A673 (cell line): ENCODE data around the gene CCNK. TPM values are rescaled to one million over a fixed set of nuclear protein-coding genes. Genes with fewer than 3 reads are reported as not detected.

Experiments used
- BruUV-seq: library from RNA; stranded (reverse); fragments of 400-500 nt; replicated peaks from 2 replicates; lab custom pipeline; 2021; lab: Mats Ljungman, UMichigan
- CTCF ChIA-PET: fragments of 300-600 bp; sonication (Branson Sonifier 250); formaldehyde crosslinking; loops from one replicate; lab custom pipeline; 2022; ENCODE audit warnings: antibody characterized with exemption; lab: Charles Lee
- POLR2A ChIA-PET: fragments of 300-600 bp; sonication (Branson Sonifier 250); formaldehyde crosslinking; loops from one replicate; lab custom pipeline; 2022; ENCODE audit warnings: antibody characterized with exemption; ENCODE audit not compliant: low non-redundant PET; lab: Charles Lee
- DNase-seq: peaks from one replicate; pipeline ENCODE4 v3.0.0-alpha.2; 2015; ENCODE audit warnings: low spot score
- H3K27ac ChIP-seq: fragments of 200-600 bp; sonication (generic); 2 replicates; pipeline ENCODE4 v1.5.1; 2016; ENCODE audit warnings: mixed run types, low read depth, mild to moderate bottlenecking, mixed read lengths, antibody characterized with exemption, low read length; ENCODE audit not compliant: poor library complexity, severe bottlenecking
- H3K27me3 ChIP-seq: fragments of 200-600 bp; sonication (generic); replicated peaks from 2 replicates; pipeline ENCODE4 v1.6.1; 2017; ENCODE audit warnings: mixed run types, low read depth, mild to moderate bottlenecking, mixed read lengths, antibody characterized with exemption, low read length; ENCODE audit not compliant: insufficient read depth, poor library complexity
- H3K36me3 ChIP-seq: fragments of 200-600 bp; sonication (generic); 2 replicates; pipeline ENCODE4 v1.6.1; 2016; ENCODE audit warnings: mixed run types, mild to moderate bottlenecking, mixed read lengths, antibody characterized with exemption, low read length; ENCODE audit not compliant: insufficient read depth, poor library complexity, severe bottlenecking
- H3K4me1 ChIP-seq: fragments of 200-600 bp; sonication (generic); 2 replicates; pipeline ENCODE4 v1.6.1; 2017; ENCODE audit warnings: mixed run types, mild to moderate bottlenecking, mixed read lengths, antibody characterized with exemption, low read length; ENCODE audit not compliant: insufficient read depth, poor library complexity, severe bottlenecking
- H3K4me3 ChIP-seq: fragments of 200-600 bp; sonication (generic); 2 replicates; pipeline ENCODE4 v1.5.1; 2016; ENCODE audit warnings: low read depth, mixed run types, mild to moderate bottlenecking, mixed read lengths, low read length; ENCODE audit not compliant: poor library complexity, severe bottlenecking
- H3K9me3 ChIP-seq: fragments of 200-600 bp; sonication (generic); 2 replicates; pipeline ENCODE4 v1.6.1; 2016; ENCODE audit warnings: mixed run types, low read depth, mild to moderate bottlenecking, mixed read lengths, antibody characterized with exemption, low read length; ENCODE audit not compliant: poor library complexity, severe bottlenecking
- EZH2 ChIP-seq: fragments of 200-600 bp; sonication (generic); IDR thresholded peaks from 2 replicates; pipeline ENCODE4 v1.6.1; 2017; ENCODE audit warnings: borderline replicate concordance, low read depth, mild to moderate bottlenecking, mixed read lengths, antibody characterized with exemption, low read length; ENCODE audit not compliant: poor library complexity, severe bottlenecking
- intact Hi-C: fragments of 100-400 bp; cut with micrococcal nuclease; formaldehyde crosslinking; loops from one replicate; pipeline ENCODE4 v1.10.0; 2022; ENCODE audit not compliant: unreplicated experiment
- total RNA-seq: library from RNA; stranded (reverse); gene quantifications from 2 replicates; pipeline ENCODE4 v1.2.3, GENCODE V29; 2021
- TF ChIP-seq, protein P1 (sequence below): fragments of 300-800, 200-600 bp; sonication (generic); conservative IDR thresholded peaks from 2 replicates; pipeline ENCODE4 v1.5.1; 2017; ENCODE audit warnings: low read depth, mild to moderate bottlenecking, antibody characterized with exemption, low read length, moderate library complexity, mixed read lengths

CCNK gene
- total RNA-seq, 1 experiment from 2014 or later = 88.0 TPM

DNA sequence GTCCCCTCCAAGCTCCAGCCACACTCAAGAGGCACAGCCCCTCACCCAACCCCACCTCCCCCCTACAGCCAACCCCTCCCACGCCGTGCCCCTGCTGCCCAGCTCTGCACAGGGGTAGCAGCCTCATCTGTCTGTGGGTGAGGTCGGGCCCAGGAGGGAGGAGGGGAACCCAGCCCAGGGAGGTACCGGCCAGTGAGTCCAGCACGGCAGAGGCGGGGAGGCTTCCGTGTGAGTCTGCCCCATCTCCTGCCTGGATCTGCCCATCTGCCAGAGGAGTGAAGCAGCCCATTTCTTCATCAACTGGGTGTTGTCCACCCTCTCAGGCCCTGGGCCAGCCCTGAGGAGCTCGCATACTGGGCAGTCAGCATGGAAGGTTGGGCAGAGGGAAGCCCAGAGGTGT, 54.2 kb downstream of the CCNK start:
- POLR2A ChIA-PET = no interaction called here
- intact Hi-C loops = no loop called here
- no peak overlapping the region for H3K4me3 ChIP-seq

DNA sequence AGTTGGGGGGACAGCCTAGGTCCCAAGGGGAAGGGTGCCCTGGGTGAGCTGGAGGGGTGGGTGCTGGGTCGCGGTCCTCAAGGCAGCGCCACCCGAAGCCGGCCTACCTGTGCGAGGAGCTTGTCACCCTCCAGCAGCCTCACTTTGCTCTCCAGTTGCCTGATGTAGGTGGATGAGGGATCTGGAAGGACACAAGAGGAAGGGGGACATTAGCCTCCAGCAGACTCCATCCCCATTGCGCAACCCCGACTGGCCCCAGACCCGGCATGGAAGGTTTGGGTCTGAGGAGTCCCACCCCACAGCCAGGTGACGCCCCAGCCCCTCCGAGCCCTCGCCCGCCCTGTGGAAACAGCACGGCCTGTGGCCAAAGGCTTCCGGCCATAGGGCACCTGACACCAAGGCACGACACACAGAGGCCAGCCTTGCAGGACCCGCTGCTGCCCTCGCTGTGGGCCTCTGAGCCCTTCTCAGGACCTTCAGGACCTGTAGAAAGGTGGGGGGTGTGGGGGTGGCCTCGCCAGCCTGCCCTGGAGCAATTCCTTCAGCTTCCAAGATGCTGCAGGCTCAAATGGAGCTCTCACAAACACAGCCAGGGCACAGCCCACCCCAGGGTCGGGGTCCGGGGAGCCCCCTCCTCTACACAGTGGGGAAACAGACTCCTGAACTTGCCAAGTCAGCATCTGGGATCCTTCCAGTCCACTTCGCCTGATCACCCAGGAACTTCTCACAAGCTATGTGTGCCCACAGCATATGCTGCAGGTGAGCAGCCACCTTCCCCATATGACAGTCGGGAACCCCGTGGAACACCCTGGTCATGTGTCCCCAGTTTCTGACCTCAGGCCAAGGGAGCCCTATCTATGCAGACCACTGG, 54.9 kb downstream of the CCNK start:
- no peaks in the 10 kb centered on the region for H3K36me3 ChIP-seq
- DNase-seq = no peak
- H3K4me3 ChIP-seq = no peak overlapping the region
- intact Hi-C loops = no loop called here
- CTCF ChIA-PET = no interaction called here
- no peak overlapping the region for H3K27ac ChIP-seq
- no peaks in the 10 kb centered on the region for H3K9me3 ChIP-seq
- no TSS peak for BruUV-seq
- H3K27me3 ChIP-seq = no peaks in the 10 kb centered on the region
- TF ChIP-seq, protein P1, sequence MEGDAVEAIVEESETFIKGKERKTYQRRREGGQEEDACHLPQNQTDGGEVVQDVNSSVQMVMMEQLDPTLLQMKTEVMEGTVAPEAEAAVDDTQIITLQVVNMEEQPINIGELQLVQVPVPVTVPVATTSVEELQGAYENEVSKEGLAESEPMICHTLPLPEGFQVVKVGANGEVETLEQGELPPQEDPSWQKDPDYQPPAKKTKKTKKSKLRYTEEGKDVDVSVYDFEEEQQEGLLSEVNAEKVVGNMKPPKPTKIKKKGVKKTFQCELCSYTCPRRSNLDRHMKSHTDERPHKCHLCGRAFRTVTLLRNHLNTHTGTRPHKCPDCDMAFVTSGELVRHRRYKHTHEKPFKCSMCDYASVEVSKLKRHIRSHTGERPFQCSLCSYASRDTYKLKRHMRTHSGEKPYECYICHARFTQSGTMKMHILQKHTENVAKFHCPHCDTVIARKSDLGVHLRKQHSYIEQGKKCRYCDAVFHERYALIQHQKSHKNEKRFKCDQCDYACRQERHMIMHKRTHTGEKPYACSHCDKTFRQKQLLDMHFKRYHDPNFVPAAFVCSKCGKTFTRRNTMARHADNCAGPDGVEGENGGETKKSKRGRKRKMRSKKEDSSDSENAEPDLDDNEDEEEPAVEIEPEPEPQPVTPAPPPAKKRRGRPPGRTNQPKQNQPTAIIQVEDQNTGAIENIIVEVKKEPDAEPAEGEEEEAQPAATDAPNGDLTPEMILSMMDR = no peak
- no peak for TF ChIP-seq EZH2
- POLR2A ChIA-PET = no interaction called here
- peaks cover 18% of the 10 kb centered on the region for H3K4me1 ChIP-seq

More for the DNA sequence above, 54.2 kb downstream of the CCNK start:
- CTCF ChIA-PET = no interaction called here
- no peak for DNase-seq
- Histone ChIP-seq H3K9me3 (no peaks in the 10 kb centered on the region), H3K27me3 (no peaks in the 10 kb centered on the region), H3K36me3 (no peaks in the 10 kb centered on the region), H3K27ac (no peak overlapping the region), H3K4me1 (peaks cover 21% of the 10 kb centered on the region)
- no TSS peak for BruUV-seq
- TF ChIP-seq EZH2 = no peak
- TF ChIP-seq, protein P1 = no peak

GRCh38 chr14:99537399-99537798, 56.2 kb downstream of the CCNK start:
- Histone ChIP-seq H3K27me3 (no peaks in the 10 kb centered on the region), H3K9me3 (no peaks in the 10 kb centered on the region), H3K27ac (no peak overlapping the region), H3K4me1 (peaks cover 8% of the 10 kb centered on the region), H3K4me3 (no peak overlapping the region), H3K36me3 (no peaks in the 10 kb centered on the region)
- intact Hi-C loops = no loop called here
- POLR2A ChIA-PET = interaction anchor here (0.6 kb wide), 1 partner anchor 91 kb away, joined by 3 read pairs; no protein-coding TSS in a partner anchor
- DNase-seq = no peak
- BruUV-seq = no TSS peak
- CTCF ChIA-PET = no interaction called here
- TF ChIP-seq, protein P1 = no peak
- no peak for TF ChIP-seq EZH2
